Pancreas (tissue), 10 donors: ENCODE data around the gene SIX5. TPM values are rescaled to one million over a fixed set of nuclear protein-coding genes. Genes with fewer than 3 reads are reported as not detected.

Experiments
- ATAC-seq, 4 donors: fragments of 200-7000 bp; cut with Tn5 transposase; one replicate each; pipeline versions ENCODE4 v1.8.0 to v1.9.1; 2020; ENCODE audit warnings: mild to moderate bottlenecking in 4 of 4, moderate library complexity in 4 of 4
- DNase-seq, 6 donors: peaks; one replicate each; pipeline ENCODE4 v3.0.0-alpha.2; 2020
- FAIRE-seq: peaks from 2 replicates; lab custom pipeline; 2012; peaks lifted over from hg19 to GRCh38; lab: Jason Lieb, UNC
- H3K27ac ChIP-seq, 4 donors: fragments of 200-600 bp; sonication (generic); 1 replicate in 3 of 4; 2 replicates in 1 of 4; pipeline versions ENCODE4 v1.5.0 to v1.8.0; 2020
- H3K27me3 ChIP-seq, 4 donors: fragments of 200-600 bp; one replicate each; pipeline ENCODE4 v1.8.0; 2021
- H3K36me3 ChIP-seq, 3 donors: fragments of 200-600 bp; sonication (generic) in 1 of 3; one replicate each; pipeline versions ENCODE4 v1.5.0 to v1.8.0; 2020 to 2021
- H3K4me1 ChIP-seq, 3 donors: fragments of 200-600 bp; one replicate each; pipeline ENCODE4 v1.8.0; 2021
- H3K4me3 ChIP-seq, 4 donors: fragments of 200-600 bp; sonication (generic) in 2 of 4; one replicate each; pipeline versions ENCODE4 v1.5.0 to v1.8.0; 2020 to 2021
- H3K9me3 ChIP-seq, 4 donors: fragments of 200-600 bp; one replicate each; pipeline ENCODE4 v1.8.0; 2021
- CTCF ChIP-seq, 4 donors: fragments of 200-600 bp; sonication (generic) in 3 of 4; IDR thresholded peaks; one replicate each; pipeline versions ENCODE4 v1.5.0 to v1.8.0; 2021; ENCODE audit warnings: antibody characterized with exemption in 4 of 4
- WGBS, 2 donors: extraction: QIAGEN DNeasy Blood & Tissue Kit; methylation state at CpG; one replicate each; pipeline ENCODE4 v1.1.7; 2013; 5-methylcytosine and 5-hydroxymethylcytosine counted together
- intact Hi-C, 3 donors: fragments of 100-400 bp; cut with DNase I; formaldehyde crosslinking; loops; one replicate each; pipeline versions ENCODE4 v1.11.1 to v1.14.2; 2022
- polyA plus RNA-seq, 2 donors: library from polyadenylated mRNA; stranded (reverse); fragments of 200-250 nt; gene quantifications; one replicate each; pipeline ENCODE4 v1.2.3, GENCODE V29; 2013
- total RNA-seq, 6 donors: library from RNA; stranded (reverse); fragmentation: NEBNext Ultra II Directional in 4 of 6; extraction: Animal tissue kit (Norgen Biotek cat#: 25700) in 4 of 6; gene quantifications; one replicate each; pipeline versions ENCODE4 v1.2.1 to v1.2.4, GENCODE V29; 2021 to 2023
- donor health status: healthy with polysubstance abuse.
- donor health status: DM: no; HTN: no; CAD: no; lungs with moderate emphysema.
- donor health status: DM: no; HTN: no; CAD: no.
- donor health status: control.
- donor health status: control.
- donor health status: Bipolar disorder and iron deficiency.
- donor health status: DM: yes; HTN: yes; CAD: no.
- donor health status: DM: no; HTN: no; CAD: no.
- donor health status: DM: no; HTN: no; CAD: no.
- donor health status: DM: yes; HTN: yes; CAD: no.

The SIX5 gene
- total and polyA plus RNA-seq, 8 donors, result 18.7 to 42.5 (median 28.0) TPM

DNA sequence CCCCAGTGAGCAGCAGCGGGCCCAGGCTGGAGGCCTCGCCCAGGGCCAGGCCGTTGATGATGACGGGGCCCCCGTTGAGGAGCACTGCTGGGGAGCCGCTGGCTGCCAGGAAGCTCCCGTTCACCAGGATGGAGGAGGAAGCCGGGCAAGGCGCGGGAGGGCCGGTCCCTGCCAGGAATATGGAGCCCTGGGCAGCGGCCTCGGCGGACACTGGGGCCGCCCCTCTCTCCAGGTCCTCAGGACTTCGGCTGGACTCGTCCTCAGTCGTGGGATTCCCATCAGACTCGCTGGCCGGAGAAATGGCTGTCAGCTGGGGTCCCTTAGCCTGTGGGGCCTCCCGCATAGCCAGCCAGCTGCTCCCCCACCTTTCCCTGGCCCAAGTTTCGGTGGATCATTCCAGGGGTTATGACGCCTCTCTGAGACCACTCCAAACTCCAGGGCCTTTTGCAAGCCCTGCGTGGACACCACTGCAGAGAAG lies 2.1 kb downstream of the SIX5 start:
- DNase-seq, result peak; percentile 48 to 89 (median 69)
- peak overlapping the region; percentile 74 to 96 (median 86) for H3K4me3 ChIP-seq
- no peaks in the 10 kb centered on the region for H3K27me3 ChIP-seq
- H3K36me3 ChIP-seq, result no peaks in the 10 kb centered on the region
- TF ChIP-seq CTCF (IDR thresholded peaks at IDR 0.05), result no peak
- no peak for ATAC-seq
- no peaks in the 10 kb centered on the region for H3K9me3 ChIP-seq
- intact Hi-C loops, result loop anchor here in 1 of 3 donors (10.0 kb wide), 1 partner anchor 52 kb away; no protein-coding TSS in a partner anchor
- FAIRE-seq, result no peak
- H3K4me1 ChIP-seq, result peaks cover 15 to 22% (median 18%) of the 10 kb centered on the region in 3 donors
- peak overlapping the region; percentile 91 to 97 (median 96) for H3K27ac ChIP-seq
- WGBS, 2 donors, result 12 to 14% methylated on average over 22 to 24 of the region's 24 CpGs

DNA sequence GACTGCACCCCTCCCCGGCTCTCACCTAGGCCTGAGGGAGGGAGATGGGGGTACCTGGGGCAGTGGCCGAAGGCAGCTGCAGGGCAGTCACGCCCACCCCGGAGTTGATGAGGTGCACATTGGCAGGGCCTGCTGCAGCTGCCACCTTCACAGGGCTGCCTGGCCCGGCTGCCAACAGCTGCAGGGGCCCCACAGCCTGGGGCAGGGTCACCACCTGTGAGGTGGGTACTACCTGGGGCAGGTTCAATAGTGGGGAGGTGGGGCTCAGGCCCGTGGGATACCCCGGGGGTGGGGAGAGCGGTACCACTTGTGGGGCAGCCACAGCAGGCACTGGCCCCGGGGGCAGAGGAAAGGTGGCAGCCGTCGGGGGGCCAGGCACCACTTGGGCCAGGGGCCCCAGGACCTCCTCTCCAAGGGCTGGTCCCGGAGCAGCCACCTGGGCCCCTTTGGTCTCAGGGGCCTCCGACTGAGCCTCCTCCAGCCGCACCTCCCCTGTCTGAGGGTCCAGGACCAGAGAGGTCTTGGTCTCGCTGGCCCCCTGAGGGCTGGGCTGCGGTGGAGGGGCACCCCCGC lies 2.7 kb downstream of the SIX5 start:
- no peak for TF ChIP-seq CTCF (IDR thresholded peaks at IDR 0.05)
- H3K4me1 ChIP-seq, result peaks cover 15 to 18% (median 17%) of the 10 kb centered on the region in 3 donors
- peak; percentile 62 to 92 (median 81) for DNase-seq
- no peaks in the 10 kb centered on the region for H3K9me3 ChIP-seq
- ATAC-seq, result no peak
- intact Hi-C loops, result loop anchor here in 1 of 3 donors (10.0 kb wide), 1 partner anchor 52 kb away; no protein-coding TSS in a partner anchor
- H3K27me3 ChIP-seq, result no peaks in the 10 kb centered on the region
- H3K36me3 ChIP-seq, result no peaks in the 10 kb centered on the region
- no peak for FAIRE-seq
- peak overlapping the region; percentile 91 to 97 (median 96) for H3K27ac ChIP-seq
- H3K4me3 ChIP-seq, result peak overlapping the region; percentile 74 to 96 (median 86)
- 29% methylated on average over 14 to 17 of the region's 17 CpGs for WGBS, 2 donors

DNA sequence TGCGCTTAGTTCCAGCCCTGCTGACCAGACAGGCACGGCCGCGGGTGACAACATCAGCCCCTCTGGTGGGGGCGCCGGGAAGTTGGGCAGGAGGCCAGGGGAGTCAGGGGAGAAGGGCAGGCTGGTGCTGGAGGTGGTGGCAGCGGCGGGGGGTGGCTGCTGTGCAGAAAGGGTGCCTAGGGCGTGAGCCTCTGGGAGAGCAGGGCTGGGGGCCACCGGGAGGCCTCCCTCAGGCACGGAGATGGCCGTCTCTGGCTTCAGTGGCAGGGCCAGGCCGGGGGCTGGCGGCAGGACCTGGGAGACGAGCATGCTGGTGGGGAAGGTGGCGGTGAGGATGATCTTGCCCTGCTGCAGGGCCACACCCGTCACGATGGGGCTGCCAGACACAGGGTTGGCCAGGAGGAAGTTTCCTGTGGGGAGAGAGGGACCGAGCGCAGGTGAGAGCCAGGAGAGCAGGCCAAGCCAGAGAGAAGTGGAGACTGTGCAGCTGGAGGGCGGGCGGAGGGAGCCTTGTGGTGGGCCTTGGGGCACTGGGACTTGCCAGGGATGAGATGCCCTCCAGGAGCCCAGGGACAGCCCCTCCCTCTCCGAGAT lies 3.3 kb downstream of the SIX5 start:
- DNase-seq, result peak in 5 of 6 donors; percentile 56 to 87 (median 66)
- H3K4me3 ChIP-seq, result peak overlapping the region in 2 of 4 donors; percentile 85 to 96

DNA sequence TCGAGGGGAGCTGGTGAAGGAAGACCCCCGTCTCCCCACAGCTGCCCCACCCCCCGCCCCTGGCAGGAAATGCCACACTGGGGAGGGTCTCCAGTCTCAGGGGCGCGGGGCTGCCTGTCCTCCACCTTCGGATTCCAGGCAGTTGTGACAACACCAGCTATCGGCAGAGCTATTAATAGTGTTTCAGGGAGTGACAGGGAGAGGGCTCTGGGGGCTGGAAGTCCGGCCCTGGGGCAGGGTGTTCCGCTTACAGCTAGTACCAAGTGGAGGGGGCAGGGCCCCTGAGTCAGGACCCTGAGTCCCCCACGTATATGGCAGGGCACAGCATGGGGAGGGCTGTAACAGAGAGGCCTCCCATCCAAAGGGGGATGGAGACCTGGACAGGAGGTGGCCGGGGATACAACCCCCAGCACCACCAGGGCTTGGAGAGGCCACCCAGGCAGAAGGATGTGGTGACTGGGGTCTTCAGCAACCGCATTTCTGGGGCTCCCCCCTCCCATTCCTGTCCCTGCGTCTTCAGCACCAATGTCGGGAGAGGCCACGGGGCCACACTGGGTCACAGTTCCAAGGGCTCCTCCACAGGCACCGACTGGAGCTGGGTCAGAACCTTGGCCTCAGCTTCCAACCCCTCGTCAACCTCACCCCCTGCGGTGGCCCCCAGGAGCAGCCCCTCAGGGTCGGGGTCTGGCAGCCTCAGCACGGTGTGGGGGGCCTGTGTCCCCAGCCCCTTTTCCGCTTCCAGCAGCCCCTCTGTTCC lies 3.9 kb downstream of the SIX5 start:
- ATAC-seq (no peak), FAIRE-seq (no peak), DNase-seq (peak in 4 of 6 donors; percentile 34 to 67 (median 46))
- H3K4me1 ChIP-seq, result peaks cover 14 to 17% (median 15%) of the 10 kb centered on the region in 3 donors
- H3K4me3 ChIP-seq, result no peak overlapping the region
- peak overlapping the region in 1 of 4 donors; percentile 96 for H3K27ac ChIP-seq
- WGBS, 2 donors, result 45 to 52% methylated on average over 17 to 21 of the region's 21 CpGs
- TF ChIP-seq CTCF (IDR thresholded peaks at IDR 0.05), result no peak
- H3K36me3 ChIP-seq, result no peaks in the 10 kb centered on the region
- intact Hi-C loops, result loop anchor here in 1 of 3 donors (10.0 kb wide), 1 partner anchor 50 kb away; no protein-coding TSS in a partner anchor
- H3K27me3 ChIP-seq, result no peaks in the 10 kb centered on the region
- no peaks in the 10 kb centered on the region for H3K9me3 ChIP-seq

More for the DNA sequence above, 3.3 kb downstream of the SIX5 start:
- 48 to 55% methylated on average over 18 to 23 of the region's 23 CpGs for WGBS, 2 donors
- no peak for TF ChIP-seq CTCF (IDR thresholded peaks at IDR 0.05)
- no peaks in the 10 kb centered on the region for H3K27me3 ChIP-seq
- H3K9me3 ChIP-seq, result no peaks in the 10 kb centered on the region
- H3K4me1 ChIP-seq, result peaks cover 14 to 17% (median 15%) of the 10 kb centered on the region in 3 donors
- ATAC-seq (no peak), FAIRE-seq (no peak)
- no peaks in the 10 kb centered on the region for H3K36me3 ChIP-seq
- intact Hi-C loops, result loop anchor here in 1 of 3 donors (10.0 kb wide), 1 partner anchor 51 kb away; no protein-coding TSS in a partner anchor
- H3K27ac ChIP-seq, result peak overlapping the region; percentile 91 to 97 (median 96)
